Thyroid gland (tissue), 4 donors: ENCODE results near the gene GRK6.

Experiments used
- CTCF ChIP-seq, 6 experiments: fragments of 200-600 bp in 3 of 6; fragments of 450-650 bp in 3 of 6; sonication (generic) in 3 of 6; IDR thresholded peaks; one replicate each; pipeline ENCODE4 v1.5.1; 2016 to 2019; ENCODE audit warnings: antibody characterized with exemption in 6 of 6, mild to moderate bottlenecking in 2 of 6, inconsistent platforms in 1 of 6, moderate library complexity in 1 of 6
- POLR2A ChIP-seq, 2 donors: fragments of 450-650 bp; IDR thresholded peaks; one replicate each; pipeline ENCODE4 v1.6.1; 2017; ENCODE audit warnings: antibody characterized with exemption in 2 of 2, mild to moderate bottlenecking in 2 of 2, moderate library complexity in 1 of 2

GRCh38 chr5:177439518-177440053 is 13.1 kb downstream of the GRK6 start:
- TF ChIP-seq CTCF (IDR thresholded peaks at IDR 0.05) = no peak
- TF ChIP-seq POLR2A (IDR thresholded peaks at IDR 0.05) = no peak
